Adipocyte (in vitro differentiated cells): ENCODE data around the gene EFCAB8.
"Not testable (repeated sequence)": the region's sequence is repeated elsewhere in the genome, so short reads cannot be mapped to it uniquely, and the experiment has no call there.

Source experiments
- DNase-seq: peaks from one replicate; pipeline ENCODE4 v3.0.0-alpha.2; 2015; ENCODE audit warnings: low read depth
- H3K27me3 ChIP-seq: replicated peaks from 2 replicates; pipeline ENCODE4 v1.7.0; 2013; ENCODE audit warnings: mild to moderate bottlenecking, low read length, moderate library complexity; ENCODE audit not compliant: control insufficient read depth, insufficient read depth
- H3K36me3 ChIP-seq: 2 replicates; pipeline ENCODE4 v1.7.0; 2013; ENCODE audit warnings: low read length, mild to moderate bottlenecking, moderate library complexity; ENCODE audit not compliant: control insufficient read depth, insufficient read depth, severe bottlenecking
- H3K4me1 ChIP-seq: 2 replicates; pipeline ENCODE4 v1.7.0; 2013; ENCODE audit warnings: mild to moderate bottlenecking, low read length, moderate library complexity; ENCODE audit not compliant: control insufficient read depth, insufficient read depth
- H3K4me3 ChIP-seq: 2 replicates; pipeline ENCODE4 v1.7.0; 2013; ENCODE audit warnings: mild to moderate bottlenecking, low read length, moderate library complexity
- H3K9ac ChIP-seq: 2 replicates; pipeline ENCODE4 v1.7.0; 2013; ENCODE audit warnings: mild to moderate bottlenecking, low read length, moderate library complexity
- H3K9me3 ChIP-seq: 2 replicates; pipeline ENCODE4 v1.7.0; 2013; ENCODE audit warnings: mild to moderate bottlenecking, low read length, moderate library complexity; ENCODE audit not compliant: control insufficient read depth

Gene EFCAB8

GRCh38 chr20:32968478-32969241 is 109.9 kb downstream of the EFCAB8 start:
- Histone ChIP-seq H3K4me3 (no peak overlapping the region), H3K9ac (no peak overlapping the region), H3K36me3 (no peaks in the 10 kb centered on the region), H3K27me3 (peaks cover 33% of the 10 kb centered on the region), H3K4me1 (peaks cover 10% of the 10 kb centered on the region), H3K9me3 (no peaks in the 10 kb centered on the region)
- no peak for DNase-seq

- H3K36me3 ChIP-seq = no peaks in the 10 kb centered on the region
- peaks cover 36% of the 10 kb centered on the region for H3K27me3 ChIP-seq
- no peaks in the 10 kb centered on the region for H3K9me3 ChIP-seq
- no peak for DNase-seq
- no peak overlapping the region for H3K9ac ChIP-seq
- H3K4me3 ChIP-seq = no peak overlapping the region
- H3K4me1 ChIP-seq = peaks cover 10% of the 10 kb centered on the region
Measured at GRCh38 chr20:32969356-32970114, 110.8 kb downstream of the EFCAB8 start.

GRCh38 chr20:32970115-32970972 is 111.6 kb downstream of the EFCAB8 start:
- Histone ChIP-seq H3K9me3 (no peaks in the 10 kb centered on the region), H3K27me3 (peaks cover 31% of the 10 kb centered on the region), H3K4me1 (peaks cover 10% of the 10 kb centered on the region), H3K4me3 (no peak overlapping the region), H3K9ac (no peak overlapping the region), H3K36me3 (no peaks in the 10 kb centered on the region)
- no peak for DNase-seq

GRCh38 chr20:32970973-32971300 is 112.2 kb downstream of the EFCAB8 start:
- Histone ChIP-seq H3K9me3 (no peaks in the 10 kb centered on the region), H3K27me3 (peaks cover 26% of the 10 kb centered on the region), H3K9ac (no peak overlapping the region), H3K4me3 (no peak overlapping the region), H3K36me3 (no peaks in the 10 kb centered on the region), H3K4me1 (peaks cover 10% of the 10 kb centered on the region)
- no peak for DNase-seq

- peaks cover 21% of the 10 kb centered on the region for H3K27me3 ChIP-seq
- peaks cover 10% of the 10 kb centered on the region for H3K4me1 ChIP-seq
- no peaks in the 10 kb centered on the region for H3K36me3 ChIP-seq
- H3K9ac ChIP-seq = no peak overlapping the region
- peaks cover 1% of the 10 kb centered on the region for H3K9me3 ChIP-seq
- H3K4me3 ChIP-seq = no peak overlapping the region
- DNase-seq = no peak
Measured at GRCh38 chr20:32971703-32972161, 113.0 kb downstream of the EFCAB8 start.

- Histone ChIP-seq H3K9ac (no peak overlapping the region), H3K36me3 (no peaks in the 10 kb centered on the region), H3K9me3 (peaks cover 5% of the 10 kb centered on the region), H3K4me3 (no peak overlapping the region), H3K4me1 (peaks cover 10% of the 10 kb centered on the region), H3K27me3 (peaks cover 21% of the 10 kb centered on the region)
- DNase-seq = no peak
Measured at GRCh38 chr20:32972181-32973076, 113.7 kb downstream of the EFCAB8 start.

GRCh38 chr20:32973077-32973717 is 114.5 kb downstream of the EFCAB8 start:
- no peak for DNase-seq
- Histone ChIP-seq H3K9ac (no peak overlapping the region), H3K36me3 (no peaks in the 10 kb centered on the region), H3K4me3 (no peak overlapping the region), H3K4me1 (peaks cover 10% of the 10 kb centered on the region), H3K9me3 (peaks cover 5% of the 10 kb centered on the region), H3K27me3 (peaks cover 28% of the 10 kb centered on the region)

- not testable (repeated sequence) for H3K9ac ChIP-seq, DNase-seq, H3K36me3 ChIP-seq, H3K4me3 ChIP-seq, H3K9me3 ChIP-seq, H3K4me1 ChIP-seq
- peaks cover 32% of the 10 kb centered on the region for H3K27me3 ChIP-seq
Measured at GRCh38 chr20:32974204-32975064, 115.7 kb downstream of the EFCAB8 start.

GRCh38 chr20:32975121-32975520 is 116.4 kb downstream of the EFCAB8 start:
- DNase-seq, H3K36me3 ChIP-seq, H3K9me3 ChIP-seq, H3K4me3 ChIP-seq, H3K4me1 ChIP-seq, H3K9ac ChIP-seq: not testable (repeated sequence)
- H3K27me3 ChIP-seq = peaks cover 35% of the 10 kb centered on the region
